Ovary (tissue), 9 donors: ENCODE measurements around the gene NEAT1. TPM values are rescaled to one million over a fixed set of nuclear protein-coding genes. Genes with fewer than 3 reads are reported as not detected.

ENCODE experiments used
- DNase-seq, 5 donors: peaks; one replicate each; pipeline ENCODE4 v3.0.0-alpha.2; 2019 to 2020
- H3K27ac ChIP-seq, 2 donors: fragments of 200-600 bp; one replicate each; pipeline versions ENCODE4 v1.5.1 to v1.8.0; 2019 to 2022
- H3K27me3 ChIP-seq: fragments of 200-600 bp; one replicate; pipeline ENCODE4 v1.8.0; 2022
- H3K36me3 ChIP-seq: fragments of 200-600 bp; sonication (generic); one replicate; pipeline ENCODE4 v1.5.1; 2019
- H3K4me1 ChIP-seq: one replicate; pipeline ENCODE4 v1.8.1; 2013; ENCODE audit warnings: mild to moderate bottlenecking, moderate library complexity; ENCODE audit not compliant: insufficient read depth
- H3K4me3 ChIP-seq: fragments of 200-600 bp; sonication (generic); one replicate; pipeline ENCODE4 v1.5.1; 2017
- H3K9me3 ChIP-seq, 2 donors: fragments of 200-600 bp in 1 of 2; sonication (generic) in 1 of 2; one replicate each; pipeline versions ENCODE4 v1.5.1 to v1.8.1; 2013 to 2019; ENCODE audit warnings: mild to moderate bottlenecking in 1 of 2, moderate library complexity in 1 of 2
- EP300 ChIP-seq: sonication (generic); formaldehyde crosslinking; IDR thresholded peaks from one replicate; pipeline ENCODE4 v1.6.1; 2017; ENCODE audit warnings: antibody characterized with exemption
- POLR2A ChIP-seq: fragments of 450-650 bp; IDR thresholded peaks from one replicate; pipeline ENCODE4 v1.6.1; 2017; ENCODE audit warnings: antibody characterized with exemption, mild to moderate bottlenecking, moderate library complexity
- WGBS, 3 donors: extraction: QIAGEN DNeasy Blood & Tissue Kit in 1 of 3; methylation state at CpG; one replicate each; pipeline versions ENCODE4 v1.1.5 to v1.1.7; 2013 to 2017; 5-methylcytosine and 5-hydroxymethylcytosine counted together
- intact Hi-C, 4 donors: fragments of 100-400 bp; cut with DNase I; formaldehyde crosslinking; loops; one replicate each; pipeline versions ENCODE4 v1.11.0 to v1.15.1; 2022 to 2023
- polyA plus RNA-seq, 2 donors: library from polyadenylated mRNA; stranded (reverse); fragments of 200-250 nt in 1 of 2; fragments of 350-450 nt in 1 of 2; fragmentation: Illumina TruSeq in 1 of 2; extraction: RNeasy Lipid Tissue Mini Kit (QIAGEN cat#74804) in 1 of 2; gene quantifications; one replicate each; pipeline ENCODE4 v1.2.3, GENCODE V29; 2013 to 2014
- total RNA-seq, 7 donors: library from RNA; depleted of rRNA in 2 of 7; stranded (reverse); fragments of >200 nt in 2 of 7; fragmentation: NEBNext Ultra II Directional in 3 of 7; extraction: Animal tissue kit (Norgen Biotek cat#: 25700) in 3 of 7; gene quantifications; one replicate each; pipeline versions ENCODE4 v1.1.0 to v1.2.4, GENCODE V29; 2016 to 2023
- TF ChIP-seq, protein P1 (sequence below), 3 donors: fragments of 450-650 bp in 2 of 3; fragments of 200-600 bp in 1 of 3; IDR thresholded peaks; one replicate each; pipeline versions ENCODE4 v1.5.1 to v1.8.0; 2016 to 2022; ENCODE audit warnings: antibody characterized with exemption in 3 of 3, mild to moderate bottlenecking in 1 of 3
- donor health status: DM: no; HTN: no; CAD: no; lungs with moderate emphysema.
- donor health status: DM: no; HTN: no; CAD: no.
- donor health status: Bipolar disorder and iron deficiency.
- donor health status: DM: yes; HTN: yes; CAD: no.
- donor health status: DM: no; HTN: no; CAD: no.
- donor health status: DM: yes; HTN: yes; CAD: no.

NEAT1 gene
- total and polyA plus RNA-seq, 9 donors: 175 to 850 (median 351) TPM

DNA sequence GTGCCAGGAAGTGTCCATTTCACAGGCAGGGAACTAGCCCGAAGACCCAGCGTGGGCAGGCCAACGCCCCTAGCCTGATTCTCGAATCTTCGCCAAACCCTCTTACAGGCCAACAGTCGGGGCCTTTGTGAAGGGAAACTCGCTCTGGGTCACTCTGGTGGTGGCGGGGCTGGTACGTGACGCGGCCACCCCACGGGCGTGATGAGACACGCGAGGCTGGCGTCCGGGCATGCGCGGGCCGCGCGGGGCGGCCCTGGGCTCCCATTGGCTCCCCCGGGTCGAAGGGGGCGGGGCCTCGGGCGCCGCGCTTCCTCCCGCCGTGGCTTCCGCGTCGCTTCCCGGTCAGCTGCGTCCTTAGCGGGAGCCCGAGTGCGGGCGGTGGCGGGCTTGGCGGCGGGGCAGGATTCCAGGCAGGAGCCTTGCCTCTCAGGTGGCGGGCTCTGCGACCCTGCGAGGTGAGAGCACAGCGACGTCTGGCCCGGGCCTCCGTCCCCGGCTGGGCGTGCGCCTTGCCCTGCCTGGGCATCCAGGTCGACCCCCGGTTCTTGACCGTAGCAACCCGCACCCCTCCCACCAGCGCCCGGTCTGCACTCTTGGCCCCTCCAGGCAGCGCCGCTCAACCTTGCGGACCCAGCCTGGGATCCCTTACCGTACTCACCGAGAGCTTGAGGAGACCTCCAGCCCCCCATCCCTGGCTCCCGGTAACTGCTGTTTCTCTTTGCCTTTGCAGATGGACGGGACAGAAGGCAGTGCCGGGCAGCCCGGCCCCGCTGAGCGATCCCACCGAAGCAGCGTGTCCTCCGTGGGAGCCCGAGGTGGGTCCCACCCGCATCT is 36.1 kb upstream of the NEAT1 start, which contains the start of gene FRMD8:
Gene FRMD8, plus strand, starts transcription at position 331 of the 834 bp plus-strand sequence. Its CDS starts 400 bp downstream, at position 731.
- Histone ChIP-seq H3K4me3 (peak within 1 kb of the TSS; percentile 74), H3K9me3 (no peaks in the 10 kb centered on the region), H3K27me3 (no peaks in the 10 kb centered on the region), H3K4me1 (peaks cover 18% of the 10 kb centered on the region), H3K36me3 (no peaks in the 10 kb centered on the region), H3K27ac (peak within 1 kb of the TSS; percentile 88 to 91)
- intact Hi-C loops: no loop called here
- WGBS, 3 donors: 0 to 1% (median 0%) methylated on average over 60 to 76 of the region's 76 CpGs
- peak; percentile 89 for TF ChIP-seq POLR2A
- TF ChIP-seq EP300: peak; percentile 43
- TF ChIP-seq, protein P1, sequence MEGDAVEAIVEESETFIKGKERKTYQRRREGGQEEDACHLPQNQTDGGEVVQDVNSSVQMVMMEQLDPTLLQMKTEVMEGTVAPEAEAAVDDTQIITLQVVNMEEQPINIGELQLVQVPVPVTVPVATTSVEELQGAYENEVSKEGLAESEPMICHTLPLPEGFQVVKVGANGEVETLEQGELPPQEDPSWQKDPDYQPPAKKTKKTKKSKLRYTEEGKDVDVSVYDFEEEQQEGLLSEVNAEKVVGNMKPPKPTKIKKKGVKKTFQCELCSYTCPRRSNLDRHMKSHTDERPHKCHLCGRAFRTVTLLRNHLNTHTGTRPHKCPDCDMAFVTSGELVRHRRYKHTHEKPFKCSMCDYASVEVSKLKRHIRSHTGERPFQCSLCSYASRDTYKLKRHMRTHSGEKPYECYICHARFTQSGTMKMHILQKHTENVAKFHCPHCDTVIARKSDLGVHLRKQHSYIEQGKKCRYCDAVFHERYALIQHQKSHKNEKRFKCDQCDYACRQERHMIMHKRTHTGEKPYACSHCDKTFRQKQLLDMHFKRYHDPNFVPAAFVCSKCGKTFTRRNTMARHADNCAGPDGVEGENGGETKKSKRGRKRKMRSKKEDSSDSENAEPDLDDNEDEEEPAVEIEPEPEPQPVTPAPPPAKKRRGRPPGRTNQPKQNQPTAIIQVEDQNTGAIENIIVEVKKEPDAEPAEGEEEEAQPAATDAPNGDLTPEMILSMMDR (IDR thresholded peaks at IDR 0.05): peak in 1 of 3 donors; percentile 10
- peak; percentile 93 to 96 (median 95) for DNase-seq

DNA sequence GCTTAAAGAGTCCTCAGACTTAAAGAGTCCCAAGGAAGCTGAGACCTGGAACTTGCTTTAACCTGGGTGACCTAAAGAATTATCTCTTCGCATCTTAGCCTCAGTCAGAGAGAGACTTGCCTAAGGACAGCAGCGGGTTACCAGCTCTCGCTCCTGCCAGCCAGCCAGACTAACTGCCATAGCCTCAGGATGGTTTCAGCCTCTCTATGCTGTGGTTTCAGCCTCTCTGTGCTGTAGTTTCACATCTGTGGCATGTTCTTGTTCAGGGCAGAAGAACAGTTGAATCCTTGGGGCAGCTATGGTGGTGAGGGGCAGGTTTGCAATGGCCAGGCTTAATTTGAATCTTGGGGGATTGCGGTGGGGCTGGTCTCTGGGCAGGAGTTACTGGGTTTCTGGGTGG is 33.9 kb upstream of the NEAT1 start:
- TF ChIP-seq POLR2A (no peak), EP300 (no peak)
- TF ChIP-seq, protein P1 (IDR thresholded peaks at IDR 0.05): no peak
- intact Hi-C loops: no loop called here
- H3K9me3 ChIP-seq: no peaks in the 10 kb centered on the region
- DNase-seq: no peak
- WGBS, 3 donors: 92 to 93% (median 92%) methylated on average over 4 of the region's 4 CpGs
- no peaks in the 10 kb centered on the region for H3K36me3 ChIP-seq
- H3K4me3 ChIP-seq: no peak overlapping the region
- no peaks in the 10 kb centered on the region for H3K27me3 ChIP-seq
- no peak overlapping the region for H3K27ac ChIP-seq
- peaks cover 10% of the 10 kb centered on the region for H3K4me1 ChIP-seq

DNA sequence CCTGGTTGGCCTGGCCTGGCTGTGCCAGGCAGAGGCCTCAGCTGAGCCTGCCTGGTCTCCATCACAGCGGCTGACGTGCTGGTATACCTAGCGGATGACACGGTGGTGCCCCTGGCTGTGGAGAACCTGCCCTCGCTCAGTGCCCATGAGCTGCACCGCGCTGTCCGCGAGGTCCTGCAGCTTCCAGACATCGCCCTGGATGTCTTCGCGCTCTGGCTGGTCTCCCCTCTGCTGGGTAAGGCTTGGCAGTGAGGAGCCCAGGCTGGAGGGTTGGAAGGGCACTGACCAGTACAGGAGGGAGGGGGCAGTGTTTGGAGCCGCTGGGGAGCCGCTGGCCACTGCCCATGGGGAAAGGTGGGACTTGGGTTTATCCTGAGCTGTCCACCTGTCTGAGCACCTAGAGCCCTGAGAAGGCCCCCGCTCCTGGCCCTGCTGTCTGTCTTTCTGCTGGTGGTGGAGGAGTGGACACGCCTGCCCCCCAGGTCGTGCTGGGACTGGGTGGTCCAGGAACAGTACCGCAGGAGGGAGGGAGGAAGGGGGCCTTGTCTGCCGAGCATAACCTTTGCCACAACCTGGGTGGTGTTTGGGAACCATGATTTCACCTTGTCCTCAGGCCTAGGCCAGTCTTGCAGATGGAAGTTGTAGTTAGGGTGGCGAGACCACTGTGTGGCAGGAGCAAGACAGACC is 33.2 kb upstream of the NEAT1 start:
- Histone ChIP-seq H3K36me3 (no peaks in the 10 kb centered on the region), H3K27me3 (no peaks in the 10 kb centered on the region), H3K9me3 (no peaks in the 10 kb centered on the region), H3K4me1 (peaks cover 5% of the 10 kb centered on the region), H3K4me3 (no peak overlapping the region), H3K27ac (no peak overlapping the region)
- intact Hi-C loops: no loop called here
- DNase-seq: no peak
- 84 to 86% (median 86%) methylated on average over 20 of the region's 20 CpGs for WGBS, 3 donors
- TF ChIP-seq, protein P1 (IDR thresholded peaks at IDR 0.05): no peak
- TF ChIP-seq EP300: no peak
- no peak for TF ChIP-seq POLR2A

DNA sequence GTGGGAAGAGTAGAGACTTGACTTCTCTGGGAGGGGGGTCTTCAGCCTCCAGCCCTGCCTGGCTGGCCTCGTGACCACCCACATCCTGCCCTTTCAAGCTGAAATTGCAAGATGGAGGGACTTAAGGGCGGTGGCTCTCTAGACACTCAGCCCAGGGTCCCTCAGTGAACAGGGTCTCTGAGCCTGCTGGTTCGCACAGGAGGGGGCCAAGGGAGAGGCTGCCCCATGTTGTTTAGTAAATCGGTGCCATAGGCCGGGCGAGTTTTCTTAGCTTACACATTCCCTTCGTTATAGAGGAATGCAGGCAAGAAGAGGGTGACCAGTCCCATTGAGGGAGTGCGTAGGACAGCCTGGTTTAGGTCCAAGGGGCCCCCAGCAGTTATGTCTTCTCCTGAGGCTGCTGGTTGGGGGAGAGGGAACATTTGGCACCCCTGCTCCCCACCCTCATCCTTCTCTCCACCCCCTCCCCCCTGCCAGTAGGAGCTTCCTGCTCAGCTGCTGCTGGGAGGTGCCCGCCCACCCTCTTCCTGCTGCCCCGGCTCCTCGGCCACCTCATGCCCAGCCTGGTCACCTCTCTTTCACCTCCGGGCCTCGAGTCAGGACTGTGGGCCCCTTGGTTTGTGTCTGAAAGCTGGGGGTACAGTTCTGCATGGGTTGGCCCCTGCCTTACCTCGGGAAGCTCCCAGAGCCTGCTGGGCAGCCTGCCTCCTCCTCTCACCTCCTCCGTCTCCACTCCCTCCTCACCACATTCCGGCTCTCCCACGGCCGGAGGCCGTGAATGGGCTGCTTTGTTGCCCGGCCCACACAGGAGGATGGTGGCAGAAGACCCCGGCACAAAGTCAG is 32.3 kb upstream of the NEAT1 start:
- Histone ChIP-seq H3K27ac (peak overlapping the region; percentile 19 to 46), H3K36me3 (no peaks in the 10 kb centered on the region), H3K27me3 (no peaks in the 10 kb centered on the region), H3K4me3 (peak overlapping the region; percentile 10), H3K4me1 (peaks cover 5% of the 10 kb centered on the region), H3K9me3 (no peaks in the 10 kb centered on the region)
- intact Hi-C loops: no loop called here
- DNase-seq: no peak
- WGBS, 3 donors: 27 to 30% (median 30%) methylated on average over 21 of the region's 21 CpGs
- TF ChIP-seq POLR2A (no peak), EP300 (no peak)
- TF ChIP-seq, protein P1 (IDR thresholded peaks at IDR 0.05): no peak
